ENCODE data around the gene MINK1. TPM values are rescaled to one million over a fixed set of nuclear protein-coding genes. Genes with fewer than 3 reads are reported as not detected.

MINK1 gene
- total RNA-seq (10 to 100 TPM; 64.2 to 97.5 TPM), polyA plus RNA-seq (10 to 100 TPM; 22.2 to 40.0 TPM)
- long read RNA-seq, donor 1, partial matches to known transcripts, result 13 of 21 reads
- long read RNA-seq, donor 1, other reads (novel, unspliced or antisense), result 8 of 21 reads
- long read RNA-seq, donor 2, partial matches to known transcripts, result 19 of 27 reads
- long read RNA-seq, donor 2, other reads (novel, unspliced or antisense), result 8 of 27 reads

DNA sequence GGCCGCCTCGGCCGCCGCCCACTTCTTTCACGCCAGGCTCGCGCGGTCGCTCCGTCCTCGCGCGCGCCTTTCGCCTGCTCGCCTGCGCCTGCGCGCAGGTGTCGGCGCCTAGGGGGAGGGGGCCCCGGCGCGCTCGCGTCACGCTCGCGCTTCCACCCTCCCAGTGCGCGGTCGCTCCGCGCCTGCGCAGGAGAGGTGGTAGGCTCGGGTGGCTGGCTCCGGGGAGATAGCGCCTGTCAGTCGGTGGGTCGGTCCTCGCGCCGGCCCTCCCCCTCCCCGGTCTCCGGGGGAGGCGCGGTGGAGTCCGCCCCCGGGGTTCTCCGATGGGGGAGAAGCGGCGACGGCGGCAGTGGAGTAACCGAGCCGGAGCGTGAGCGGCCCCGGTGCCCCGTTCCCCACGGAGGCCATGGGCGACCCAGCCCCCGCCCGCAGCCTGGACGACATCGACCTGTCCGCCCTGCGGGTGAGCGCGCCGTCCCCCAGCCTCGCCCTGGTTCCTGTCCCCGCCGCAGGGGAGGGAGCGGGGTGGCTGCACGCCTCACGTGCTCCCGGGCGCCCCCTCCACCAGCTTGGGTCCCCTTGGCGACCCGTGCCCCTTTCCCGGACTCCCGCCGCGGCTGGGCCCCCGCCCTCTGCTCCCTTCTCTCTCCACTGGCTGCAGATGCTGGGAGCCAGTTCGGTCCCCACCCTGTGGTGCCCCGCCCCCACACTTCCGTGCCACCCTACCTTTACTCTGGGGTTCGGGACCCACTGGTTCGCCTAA, at the start of gene MINK1:
Gene MINK1 (plus strand): TSS at position 163 of the 763 bp plus-strand sequence. CDS start 244 bp downstream, at position 407.
- DNase-seq (peak; percentile 93 to 95), ATAC-seq (ENCODE audit: low FRiP score) (peak; percentile 99)
- H3K4me3 ChIP-seq (ENCODE audit: low read length in 2 of 2), result peak within 1 kb of the TSS; percentile 69 to 87
- no peaks in the 10 kb centered on the region for H3K36me3 ChIP-seq (ENCODE audit: control insufficient read depth in 1 of 2, insufficient read depth in 2 of 2, low read length in 1 of 2)
- H3K4me1 ChIP-seq (ENCODE audit: control insufficient read depth in 1 of 2, insufficient read depth in 2 of 2, low read length in 2 of 2), result no peaks in the 10 kb centered on the region
- no peaks in the 10 kb centered on the region for H3K9me3 ChIP-seq (ENCODE audit: control insufficient read depth, low read length)
- no peaks in the 10 kb centered on the region for H3K27me3 ChIP-seq (ENCODE audit: control insufficient read depth in 1 of 2, insufficient read depth in 2 of 2, low read length in 1 of 2)
- peak within 1 kb of the TSS in 1 of 2 donors; percentile 22 for H3K27ac ChIP-seq (ENCODE audit: low read depth in 1 of 2, low read length in 2 of 2)
- WGBS, 2 donors, result 1% methylated on average over 50 to 91 of the region's 91 CpGs
- intact Hi-C loops (cut with DNase I), result no loop called here

DNA sequence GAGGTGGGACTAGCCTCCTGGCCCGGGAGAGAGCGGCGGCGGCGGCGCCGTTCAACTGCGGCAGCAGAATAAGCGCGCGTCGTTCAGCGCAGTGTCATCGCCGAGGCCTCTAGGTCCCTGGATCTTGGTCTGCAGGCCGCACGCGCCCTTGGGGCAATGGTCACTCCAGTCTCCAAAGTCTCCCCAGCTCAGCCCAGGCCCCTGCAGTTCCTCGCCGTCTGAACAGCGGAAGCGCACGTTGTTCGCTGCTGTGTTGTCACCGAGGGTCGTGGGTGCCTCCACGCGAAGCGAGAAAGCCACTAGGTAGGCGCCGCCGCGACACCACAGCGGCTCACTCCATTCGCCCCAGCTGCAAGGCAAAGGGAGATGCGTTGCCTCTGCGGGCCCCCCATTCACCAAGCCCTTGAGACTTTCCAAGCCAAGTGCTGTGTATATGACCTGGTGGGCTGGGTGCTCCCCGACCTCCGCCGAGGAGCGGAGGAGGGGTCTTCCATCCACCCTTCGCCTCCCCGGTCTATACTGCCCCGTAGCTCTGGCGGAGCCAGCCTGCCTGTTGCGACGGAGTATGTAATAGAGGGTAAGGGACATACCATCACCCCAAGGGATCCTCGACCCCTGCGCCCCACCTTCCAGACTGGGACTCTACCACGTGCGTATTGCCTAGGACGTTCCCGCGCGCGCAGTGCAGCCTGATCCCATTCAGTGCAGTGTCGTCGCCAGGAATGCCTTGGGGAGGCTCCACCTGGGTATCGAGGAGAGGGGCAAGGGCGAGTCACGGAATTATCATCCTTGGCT, 47.6 kb upstream of the MINK1 start:
- Histone ChIP-seq H3K4me1 (ENCODE audit: control insufficient read depth in 1 of 2, insufficient read depth in 2 of 2, low read length in 2 of 2) (no peaks in the 10 kb centered on the region), H3K9me3 (ENCODE audit: control insufficient read depth, low read length) (no peaks in the 10 kb centered on the region), H3K27me3 (ENCODE audit: control insufficient read depth in 1 of 2, insufficient read depth in 2 of 2, low read length in 1 of 2) (no peaks in the 10 kb centered on the region), H3K27ac (ENCODE audit: low read depth in 1 of 2, low read length in 2 of 2) (no peak overlapping the region), H3K36me3 (ENCODE audit: control insufficient read depth in 1 of 2, insufficient read depth in 2 of 2, low read length in 1 of 2) (no peaks in the 10 kb centered on the region), H3K4me3 (ENCODE audit: low read length in 2 of 2) (no peak overlapping the region)
- intact Hi-C loops (cut with DNase I), result loop anchor here (2.0 to 10.0 kb wide), 3 partner anchors 51 to 103 kb away; partner anchors contain the start of genes MED11 (in 2 of the 2), CXCL16 (in 1 of the 2) and ZMYND15 (in 1 of the 2)
- ATAC-seq (ENCODE audit: low FRiP score) (no peak), DNase-seq (no peak)
- 7 to 8% methylated on average over 61 of the region's 61 CpGs for WGBS, 2 donors

DNA sequence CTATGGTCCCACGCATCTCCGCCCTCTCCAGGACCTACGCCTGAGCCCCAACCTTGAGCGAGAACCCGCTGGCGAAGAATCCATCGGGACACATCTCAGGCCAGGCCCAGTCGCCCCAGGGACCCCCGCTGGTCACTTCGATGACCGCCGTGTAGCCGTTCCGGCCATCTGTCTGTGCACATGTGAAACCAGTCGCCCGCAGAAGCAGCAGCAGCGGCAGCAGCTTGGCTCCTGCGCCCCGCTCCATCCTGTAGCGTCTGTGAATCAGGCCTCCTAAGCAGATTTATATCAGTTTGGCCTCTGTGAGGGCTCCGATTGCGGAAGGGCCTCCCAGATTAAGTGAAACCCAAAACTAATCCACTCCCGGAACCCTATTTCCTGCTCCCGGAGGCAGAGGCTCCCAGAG, 47.0 kb upstream of the MINK1 start, which contains the start of gene VMO1:
Gene VMO1 (minus strand): TSS at position 259 of the 406 bp plus-strand sequence. CDS start 12 bp downstream, at position 247.
- peak in 1 of 2 donors; percentile 64 for DNase-seq
- Histone ChIP-seq H3K4me1 (ENCODE audit: control insufficient read depth in 1 of 2, insufficient read depth in 2 of 2, low read length in 2 of 2) (no peaks in the 10 kb centered on the region), H3K4me3 (ENCODE audit: low read length in 2 of 2) (no peak within 1 kb of the TSS), H3K36me3 (ENCODE audit: control insufficient read depth in 1 of 2, insufficient read depth in 2 of 2, low read length in 1 of 2) (no peaks in the 10 kb centered on the region), H3K27ac (ENCODE audit: low read depth in 1 of 2, low read length in 2 of 2) (no peak within 1 kb of the TSS), H3K27me3 (ENCODE audit: control insufficient read depth in 1 of 2, insufficient read depth in 2 of 2, low read length in 1 of 2) (no peaks in the 10 kb centered on the region), H3K9me3 (ENCODE audit: control insufficient read depth, low read length) (no peaks in the 10 kb centered on the region)
- no peak for ATAC-seq (ENCODE audit: low FRiP score)
- 3 to 4% methylated on average over 24 of the region's 24 CpGs for WGBS, 2 donors
- intact Hi-C loops (cut with DNase I), result loop anchor here (2.0 to 10.0 kb wide), 3 partner anchors 51 to 103 kb away; partner anchors contain the start of genes MED11 (in 2 of the 2), CXCL16 (in 1 of the 2) and ZMYND15 (in 1 of the 2)

DNA sequence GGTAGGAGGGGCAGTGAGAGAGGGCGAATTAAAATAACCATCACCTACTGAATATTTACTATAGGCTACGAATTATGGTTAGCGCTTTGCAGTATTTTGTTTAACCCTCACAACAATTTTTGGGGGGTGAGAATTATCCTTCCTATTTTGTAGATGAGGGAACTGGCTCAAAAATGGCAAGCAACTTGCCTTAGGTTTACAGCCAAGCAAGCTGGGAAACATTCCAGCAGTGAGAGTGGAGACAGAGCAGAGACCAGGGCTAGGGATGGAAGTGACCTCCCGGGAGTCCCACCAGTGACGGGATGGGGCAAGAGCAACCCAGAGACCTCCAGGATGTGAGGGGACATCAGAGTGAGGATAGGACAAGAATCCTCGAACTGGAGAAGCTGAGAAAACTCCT, 46.6 kb upstream of the MINK1 start:
- Histone ChIP-seq H3K9me3 (ENCODE audit: control insufficient read depth, low read length) (no peaks in the 10 kb centered on the region), H3K4me3 (ENCODE audit: low read length in 2 of 2) (no peak overlapping the region), H3K27me3 (ENCODE audit: control insufficient read depth in 1 of 2, insufficient read depth in 2 of 2, low read length in 1 of 2) (no peaks in the 10 kb centered on the region), H3K36me3 (ENCODE audit: control insufficient read depth in 1 of 2, insufficient read depth in 2 of 2, low read length in 1 of 2) (no peaks in the 10 kb centered on the region), H3K27ac (ENCODE audit: low read depth in 1 of 2, low read length in 2 of 2) (no peak overlapping the region), H3K4me1 (ENCODE audit: control insufficient read depth in 1 of 2, insufficient read depth in 2 of 2, low read length in 2 of 2) (no peaks in the 10 kb centered on the region)
- ATAC-seq (ENCODE audit: low FRiP score) (no peak), DNase-seq (no peak)
- intact Hi-C loops (cut with DNase I), result loop anchor here (2.0 to 10.0 kb wide), 3 partner anchors 52 to 102 kb away; partner anchors contain the start of genes MED11 (in 2 of the 2), CXCL16 (in 1 of the 2) and ZMYND15 (in 1 of the 2)
- 4 to 7% methylated on average over 6 of the region's 6 CpGs for whole genome bisulfite sequencing, 2 donors

DNA sequence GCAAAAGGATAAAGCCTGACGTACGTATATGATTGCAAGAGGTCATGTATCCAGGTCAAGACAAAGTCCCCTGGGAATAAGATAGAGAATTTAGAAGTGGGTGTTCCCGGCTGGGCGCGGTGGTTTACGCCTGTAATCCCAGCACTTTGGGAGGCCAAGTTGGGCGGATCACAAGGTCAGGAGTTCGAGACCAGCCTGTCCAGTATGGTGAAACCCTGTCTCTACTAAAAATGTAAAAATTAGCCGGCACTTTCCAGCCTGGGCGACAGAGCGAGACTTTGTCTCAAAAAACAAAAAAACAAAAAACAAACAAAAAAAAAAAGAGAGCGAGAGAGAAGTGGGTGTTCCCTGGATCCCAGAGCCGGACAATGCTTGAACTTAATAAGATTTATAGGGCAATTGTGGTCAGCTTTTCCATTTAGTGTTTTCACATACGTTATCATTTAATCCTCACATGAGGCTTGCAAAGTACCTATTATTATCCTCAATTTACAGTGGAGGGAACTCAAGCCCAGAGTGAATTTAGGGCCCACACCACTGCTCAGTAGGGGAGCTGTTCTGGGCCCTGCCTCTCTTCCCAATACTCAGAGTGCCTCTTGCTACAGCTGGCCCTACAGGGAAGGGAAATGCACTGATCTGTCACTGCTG, 44.9 kb upstream of the MINK1 start:
- H3K27me3 ChIP-seq (ENCODE audit: control insufficient read depth in 1 of 2, insufficient read depth in 2 of 2, low read length in 1 of 2), result no peaks in the 10 kb centered on the region
- intact Hi-C loops (cut with DNase I), result loop anchor here (2.0 to 10.0 kb wide), 3 partner anchors 53 to 101 kb away; partner anchors contain the start of genes MED11 (in 2 of the 2), CXCL16 (in 1 of the 2) and ZMYND15 (in 1 of the 2)
- no peaks in the 10 kb centered on the region for H3K9me3 ChIP-seq (ENCODE audit: control insufficient read depth, low read length)
- DNase-seq (no peak), ATAC-seq (ENCODE audit: low FRiP score) (no peak)
- 87 to 92% methylated on average over 14 of the region's 14 CpGs for WGBS, 2 donors
- H3K4me1 ChIP-seq (ENCODE audit: control insufficient read depth in 1 of 2, insufficient read depth in 2 of 2, low read length in 2 of 2), result no peaks in the 10 kb centered on the region
- H3K27ac ChIP-seq (ENCODE audit: low read depth in 1 of 2, low read length in 2 of 2), result no peak overlapping the region
- H3K4me3 ChIP-seq (ENCODE audit: low read length in 2 of 2), result no peak overlapping the region
- no peaks in the 10 kb centered on the region for H3K36me3 ChIP-seq (ENCODE audit: control insufficient read depth in 1 of 2, insufficient read depth in 2 of 2, low read length in 1 of 2)

DNA sequence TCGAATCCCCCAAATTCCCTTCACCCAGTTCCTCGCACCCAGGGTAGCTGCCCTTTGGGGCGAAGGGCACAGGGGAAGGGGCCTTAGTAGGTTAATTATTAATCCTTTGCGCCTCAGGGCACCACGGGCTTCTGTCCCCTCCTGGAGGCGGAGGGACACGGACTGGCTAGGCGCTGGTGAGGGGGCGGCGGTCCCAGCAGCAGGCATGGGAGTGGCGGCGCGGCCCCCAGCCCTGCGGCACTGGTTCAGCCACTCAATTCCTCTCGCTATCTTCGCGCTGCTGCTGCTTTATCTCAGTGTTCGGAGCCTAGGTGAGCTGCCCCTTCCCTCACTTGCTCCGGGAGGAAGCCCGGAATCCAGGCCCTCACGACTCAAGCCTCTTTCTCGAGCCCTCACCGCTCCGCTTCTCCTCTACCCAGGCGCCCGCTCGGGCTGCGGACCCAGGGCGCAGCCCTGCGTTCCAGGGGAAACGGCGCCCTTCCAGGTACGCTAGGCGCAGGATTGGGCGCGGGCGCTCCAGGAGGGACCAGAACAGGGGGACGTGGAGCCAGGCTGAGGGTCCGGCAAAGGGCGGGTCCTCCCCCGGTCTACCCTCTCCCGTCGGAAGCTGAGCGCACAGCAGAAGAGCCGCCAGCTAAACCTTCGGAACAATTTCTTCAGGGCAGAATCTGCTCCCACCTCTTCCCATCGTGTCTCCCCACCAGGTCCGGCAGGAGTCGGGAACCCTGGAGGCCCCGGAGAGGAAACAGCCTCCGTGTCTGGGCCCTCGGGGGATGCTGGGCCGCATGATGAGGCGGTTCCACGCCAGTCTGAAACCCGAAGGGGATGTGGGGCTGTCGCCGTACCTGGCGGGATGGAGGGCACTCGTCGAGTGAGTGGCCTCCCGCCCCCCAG, 44.1 kb upstream of the MINK1 start, which contains the start of gene GLTPD2:
Gene GLTPD2 (plus strand): TSS at position 158 of the 894 bp plus-strand sequence. CDS start 48 bp downstream, at position 206.
- no peak for ATAC-seq (ENCODE audit: low FRiP score)
- 38 to 41% methylated on average over 62 of the region's 62 CpGs for WGBS, 2 donors
- H3K27ac ChIP-seq (ENCODE audit: low read depth in 1 of 2, low read length in 2 of 2), result peak within 1 kb of the TSS in 1 of 2 donors; percentile 93
- no peaks in the 10 kb centered on the region for H3K9me3 ChIP-seq (ENCODE audit: control insufficient read depth, low read length)
- H3K27me3 ChIP-seq (ENCODE audit: control insufficient read depth in 1 of 2, insufficient read depth in 2 of 2, low read length in 1 of 2), result no peaks in the 10 kb centered on the region
- H3K4me1 ChIP-seq (ENCODE audit: control insufficient read depth in 1 of 2, insufficient read depth in 2 of 2, low read length in 2 of 2), result no peaks in the 10 kb centered on the region
- peak within 1 kb of the TSS; percentile 50 to 80 for H3K4me3 ChIP-seq (ENCODE audit: low read length in 2 of 2)
- H3K36me3 ChIP-seq (ENCODE audit: control insufficient read depth in 1 of 2, insufficient read depth in 2 of 2, low read length in 1 of 2), result no peaks in the 10 kb centered on the region
- intact Hi-C loops (cut with DNase I), result loop anchor here (2.0 to 10.0 kb wide), 3 partner anchors 54 to 100 kb away; partner anchors contain the start of genes MED11 (in 2 of the 2), CXCL16 (in 1 of the 2) and ZMYND15 (in 1 of the 2)
- DNase-seq, result no peak

DNA sequence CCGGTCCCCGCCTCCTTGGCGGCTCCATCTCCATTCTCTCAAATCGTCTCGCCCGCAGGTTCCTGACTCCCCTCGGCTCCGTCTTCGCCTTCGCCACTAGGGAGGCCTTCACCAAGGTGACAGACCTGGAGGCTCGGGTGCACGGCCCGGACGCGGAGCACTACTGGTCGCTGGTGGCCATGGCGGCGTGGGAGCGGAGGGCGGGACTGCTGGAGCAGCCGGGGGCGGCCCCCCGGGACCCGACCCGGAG, 43.5 kb upstream of the MINK1 start:
- DNase-seq, result no peak
- ATAC-seq (ENCODE audit: low FRiP score), result no peak
- WGBS, 2 donors, result 0% methylated on average over 18 to 25 of the region's 25 CpGs
- intact Hi-C loops (cut with DNase I), result loop anchor here (2.0 to 10.0 kb wide), 3 partner anchors 55 to 99 kb away; partner anchors contain the start of genes MED11 (in 2 of the 2), CXCL16 (in 1 of the 2) and ZMYND15 (in 1 of the 2)
- peak overlapping the region; percentile 50 to 80 for H3K4me3 ChIP-seq (ENCODE audit: low read length in 2 of 2)
- peak overlapping the region in 1 of 2 donors; percentile 93 for H3K27ac ChIP-seq (ENCODE audit: low read depth in 1 of 2, low read length in 2 of 2)
- H3K9me3 ChIP-seq (ENCODE audit: control insufficient read depth, low read length), result no peaks in the 10 kb centered on the region
- no peaks in the 10 kb centered on the region for H3K4me1 ChIP-seq (ENCODE audit: control insufficient read depth in 1 of 2, insufficient read depth in 2 of 2, low read length in 2 of 2)
- H3K36me3 ChIP-seq (ENCODE audit: control insufficient read depth in 1 of 2, insufficient read depth in 2 of 2, low read length in 1 of 2), result no peaks in the 10 kb centered on the region
- H3K27me3 ChIP-seq (ENCODE audit: control insufficient read depth in 1 of 2, insufficient read depth in 2 of 2, low read length in 1 of 2), result no peaks in the 10 kb centered on the region

Data from aorta (tissue), 5 donors.